HepG2 (cell line): ENCODE measurements around the gene SLAMF9. TPM values are rescaled to one million over a fixed set of nuclear protein-coding genes. Genes with fewer than 3 reads are reported as not detected.
A peak's percentile ranks its signal among the peaks of the same experiment; 100 is the strongest.

Source experiments
- ARNT2 ChIP-seq: sonication (generic); formaldehyde crosslinking; IDR thresholded peaks from 2 replicates; pipeline ENCODE4 v1.8.0; 2022; ENCODE audit warnings: mild to moderate bottlenecking, low read depth, missing genetic modification reagents, moderate library complexity
- ISX ChIP-seq: sonication (generic); formaldehyde crosslinking; conservative IDR thresholded peaks from 2 replicates; pipeline ENCODE4 v1.5.0; 2020; ENCODE audit warnings: missing genetic modification reagents
- JUN ChIP-seq: sonication (generic); formaldehyde crosslinking; IDR thresholded peaks from 2 replicates; pipeline ENCODE4 v1.4.0; 2020; ENCODE audit warnings: mild to moderate bottlenecking, missing genetic modification reagents
- MAFK ChIP-seq, 2 experiments: IDR thresholded peaks in 1 of 2; conservative IDR thresholded peaks in 1 of 2; 2 replicates each; pipeline ENCODE4 v1.6.1; 2011; ENCODE audit warnings: improper control_type of control experiment in 2 of 2, low read length in 2 of 2
- MBNL3 ChIP-seq: fragments of 250-450 bp; sonication (Bioruptor Pico); conservative IDR thresholded peaks from 2 replicates; pipeline ENCODE4 v1.8.0; 2022; ENCODE audit warnings: mild to moderate bottlenecking, inconsistent platforms
- NR2C2 ChIP-seq: sonication (generic); formaldehyde crosslinking; IDR thresholded peaks from 2 replicates; pipeline ENCODE4 v1.4.0; 2020; ENCODE audit warnings: missing genetic modification reagents, mild to moderate bottlenecking, moderate library complexity, borderline replicate concordance
- NR2F6 ChIP-seq, 2 experiments: IDR thresholded peaks; 2 replicates each; pipeline ENCODE4 v1.6.1; 2016; ENCODE audit warnings: antibody characterized with exemption in 1 of 2, mild to moderate bottlenecking in 1 of 2
- THAP7 ChIP-seq: sonication (generic); formaldehyde crosslinking; IDR thresholded peaks from 2 replicates; pipeline ENCODE4 v1.8.1; 2023; ENCODE audit warnings: mild to moderate bottlenecking, missing genetic modification reagents
- THRA ChIP-seq: sonication (generic); formaldehyde crosslinking; IDR thresholded peaks from 2 replicates; pipeline ENCODE4 v1.4.0; 2020; ENCODE audit warnings: missing genetic modification reagents, borderline replicate concordance
- ZBTB34 ChIP-seq: sonication (generic); formaldehyde crosslinking; IDR thresholded peaks from 2 replicates; pipeline ENCODE4 v1.8.0; 2022; ENCODE audit warnings: mild to moderate bottlenecking, missing genetic modification reagents
- ZNF782 ChIP-seq: sonication (generic); formaldehyde crosslinking; IDR thresholded peaks from 2 replicates; pipeline ENCODE4 v1.4.0; 2020; ENCODE audit warnings: missing genetic modification reagents, mild to moderate bottlenecking, borderline replicate concordance
- ZNF792 ChIP-seq: IDR thresholded peaks from 2 replicates; pipeline ENCODE4 v1.6.1; 2016
- polyA plus RNA-seq, 8 experiments: library from polyadenylated mRNA; depleted of rRNA in 3 of 8; stranded (reverse) in 7 of 8; unstranded in 1 of 8; fragments of >200 nt; fragmentation: Illumina TruSeq in 4 of 8; extraction: Trizol in 4 of 8; gene quantifications; 2 replicates each; pipeline versions ENCODE4 v1.2.1 to v1.2.3, GENCODE V29; 2011 to 2016; ENCODE audit warnings: low read depth in 4 of 8, missing spikeins in 1 of 8, mixed read lengths in 1 of 8; ENCODE audit not compliant: insufficient read depth in 1 of 8
- total RNA-seq, 5 experiments: library from RNA; depleted of rRNA; stranded (reverse); fragments of >200 nt; fragmentation: Illumina TruSeq; extraction: Trizol; gene quantifications; 2 replicates each; pipeline ENCODE4 v1.2.3, GENCODE V29; 2016; ENCODE audit warnings: low read depth in 1 of 5
- TF ChIP-seq, protein P1 (sequence below): sonication (generic); formaldehyde crosslinking; IDR thresholded peaks from 2 replicates; pipeline ENCODE4 v1.8.0; 2023; ENCODE audit warnings: mild to moderate bottlenecking, missing genetic modification reagents
- TF ChIP-seq, protein P2 (sequence below): sonication (generic); formaldehyde crosslinking; IDR thresholded peaks from 2 replicates; pipeline ENCODE4 v1.5.1; 2020; ENCODE audit warnings: mild to moderate bottlenecking, moderate library complexity, missing genetic modification reagents
- TF ChIP-seq, protein P3 (sequence below): sonication (generic); formaldehyde crosslinking; IDR thresholded peaks from 2 replicates; pipeline ENCODE4 v1.5.1; 2020; ENCODE audit warnings: mild to moderate bottlenecking, missing genetic modification reagents, moderate library complexity

SLAMF9 gene
- total and polyA plus RNA-seq, 2 of the 13 experiments (the other 11 are each of a cell fraction or from before 2014, with no cell fraction given), result 0.82 TPM; not detected in 1

- TF ChIP-seq ZBTB34 (CRISPR knock-in tag), result no peak
- TF ChIP-seq MAFK (conservative IDR thresholded peaks at IDR 0.05 in 1 of 2, IDR thresholded peaks at IDR 0.05 in 1 of 2; ENCODE audit: low read length in 2 of 2), result no peak
- TF ChIP-seq THAP7 (CRISPR knock-in tag), result peak; percentile 42; the same call in 1 of the 2 replicates
- TF ChIP-seq ARNT2 (CRISPR knock-in tag), result peak; percentile 54; the same call in 1 of the 2 replicates
- TF ChIP-seq, protein P1, sequence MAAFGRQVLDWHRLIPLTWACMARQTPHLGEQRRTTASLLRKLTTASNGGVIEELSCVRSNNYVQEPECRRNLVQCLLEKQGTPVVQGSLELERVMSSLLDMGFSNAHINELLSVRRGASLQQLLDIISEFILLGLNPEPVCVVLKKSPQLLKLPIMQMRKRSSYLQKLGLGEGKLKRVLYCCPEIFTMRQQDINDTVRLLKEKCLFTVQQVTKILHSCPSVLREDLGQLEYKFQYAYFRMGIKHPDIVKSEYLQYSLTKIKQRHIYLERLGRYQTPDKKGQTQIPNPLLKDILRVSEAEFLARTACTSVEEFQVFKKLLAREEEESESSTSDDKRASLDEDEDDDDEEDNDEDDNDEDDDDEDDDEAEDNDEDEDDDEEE (CRISPR knock-in tag), result 0 out of 2 replicates have a peak, but pooled peaks have one; percentile 22
- peak; percentile 24; the same call in 1 of the 2 replicates for TF ChIP-seq NR2C2 (CRISPR knock-in tag)
- TF ChIP-seq ZNF782, result no peak
- TF ChIP-seq NR2F6 (IDR thresholded peaks at IDR 0.05), result no peak; the same call in 1 of the 2 replicates
- TF ChIP-seq NR2F6 (CRISPR knock-in tag; IDR thresholded peaks at IDR 0.05), result peak; percentile 67; the same call in 1 of the 2 replicates
- TF ChIP-seq, protein P2, sequence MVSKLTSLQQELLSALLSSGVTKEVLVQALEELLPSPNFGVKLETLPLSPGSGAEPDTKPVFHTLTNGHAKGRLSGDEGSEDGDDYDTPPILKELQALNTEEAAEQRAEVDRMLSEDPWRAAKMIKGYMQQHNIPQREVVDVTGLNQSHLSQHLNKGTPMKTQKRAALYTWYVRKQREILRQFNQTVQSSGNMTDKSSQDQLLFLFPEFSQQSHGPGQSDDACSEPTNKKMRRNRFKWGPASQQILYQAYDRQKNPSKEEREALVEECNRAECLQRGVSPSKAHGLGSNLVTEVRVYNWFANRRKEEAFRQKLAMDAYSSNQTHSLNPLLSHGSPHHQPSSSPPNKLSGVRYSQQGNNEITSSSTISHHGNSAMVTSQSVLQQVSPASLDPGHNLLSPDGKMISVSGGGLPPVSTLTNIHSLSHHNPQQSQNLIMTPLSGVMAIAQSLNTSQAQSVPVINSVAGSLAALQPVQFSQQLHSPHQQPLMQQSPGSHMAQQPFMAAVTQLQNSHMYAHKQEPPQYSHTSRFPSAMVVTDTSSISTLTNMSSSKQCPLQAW (CRISPR knock-in tag), result no peak
- 0 out of 2 replicates have a peak, but pooled peaks have one; percentile 27 for TF ChIP-seq ZNF792 (CRISPR knock-in tag)
- TF ChIP-seq MBNL3, result no peak
- TF ChIP-seq, protein P3, sequence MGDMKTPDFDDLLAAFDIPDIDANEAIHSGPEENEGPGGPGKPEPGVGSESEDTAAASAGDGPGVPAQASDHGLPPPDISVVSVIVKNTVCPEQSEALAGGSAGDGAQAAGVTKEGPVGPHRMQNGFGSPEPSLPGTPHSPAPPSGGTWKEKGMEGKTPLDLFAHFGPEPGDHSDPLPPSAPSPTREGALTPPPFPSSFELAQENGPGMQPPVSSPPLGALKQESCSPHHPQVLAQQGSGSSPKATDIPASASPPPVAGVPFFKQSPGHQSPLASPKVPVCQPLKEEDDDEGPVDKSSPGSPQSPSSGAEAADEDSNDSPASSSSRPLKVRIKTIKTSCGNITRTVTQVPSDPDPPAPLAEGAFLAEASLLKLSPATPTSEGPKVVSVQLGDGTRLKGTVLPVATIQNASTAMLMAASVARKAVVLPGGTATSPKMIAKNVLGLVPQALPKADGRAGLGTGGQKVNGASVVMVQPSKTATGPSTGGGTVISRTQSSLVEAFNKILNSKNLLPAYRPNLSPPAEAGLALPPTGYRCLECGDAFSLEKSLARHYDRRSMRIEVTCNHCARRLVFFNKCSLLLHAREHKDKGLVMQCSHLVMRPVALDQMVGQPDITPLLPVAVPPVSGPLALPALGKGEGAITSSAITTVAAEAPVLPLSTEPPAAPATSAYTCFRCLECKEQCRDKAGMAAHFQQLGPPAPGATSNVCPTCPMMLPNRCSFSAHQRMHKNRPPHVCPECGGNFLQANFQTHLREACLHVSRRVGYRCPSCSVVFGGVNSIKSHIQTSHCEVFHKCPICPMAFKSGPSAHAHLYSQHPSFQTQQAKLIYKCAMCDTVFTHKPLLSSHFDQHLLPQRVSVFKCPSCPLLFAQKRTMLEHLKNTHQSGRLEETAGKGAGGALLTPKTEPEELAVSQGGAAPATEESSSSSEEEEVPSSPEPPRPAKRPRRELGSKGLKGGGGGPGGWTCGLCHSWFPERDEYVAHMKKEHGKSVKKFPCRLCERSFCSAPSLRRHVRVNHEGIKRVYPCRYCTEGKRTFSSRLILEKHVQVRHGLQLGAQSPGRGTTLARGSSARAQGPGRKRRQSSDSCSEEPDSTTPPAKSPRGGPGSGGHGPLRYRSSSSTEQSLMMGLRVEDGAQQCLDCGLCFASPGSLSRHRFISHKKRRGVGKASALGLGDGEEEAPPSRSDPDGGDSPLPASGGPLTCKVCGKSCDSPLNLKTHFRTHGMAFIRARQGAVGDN, result peak; percentile 90
- peak; percentile 68 for TF ChIP-seq JUN
- no peak for TF ChIP-seq ISX (CRISPR knock-in tag)
- TF ChIP-seq THRA (CRISPR knock-in tag), result peak; percentile 84; the same call in 1 of the 2 replicates
Measured at GRCh38 chr1:159924791-159925718, 29.0 kb downstream of the SLAMF9 start, which contains the start of gene TAGLN2 (continued).
